Posterior vena cava (tissue), 2 donors: ENCODE measurements around the gene MEP1A. TPM values are rescaled to one million over a fixed set of nuclear protein-coding genes. Genes with fewer than 3 reads are reported as not detected.
"Not testable (repeated sequence)": the region's sequence is repeated elsewhere in the genome, so short reads cannot be mapped to it uniquely, and the experiment has no call there.

Experiments used
- DNase-seq: peaks from one replicate; pipeline ENCODE4 v3.0.0-alpha.2; 2020; ENCODE audit warnings: low spot score
- intact Hi-C, 2 donors: fragments of 100-400 bp; cut with DNase I; formaldehyde crosslinking; loops; one replicate each; pipeline versions ENCODE4 v1.14.1 to v1.14.2; 2022 to 2023
- total RNA-seq, 2 donors: library from RNA; stranded (reverse); fragmentation: NEBNext Ultra II Directional; extraction: Animal tissue kit (Norgen Biotek cat#: 25700); gene quantifications; one replicate each; pipeline ENCODE4 v1.2.1, GENCODE V29; 2021
- donor health status: DM: yes; HTN: yes; CAD: no.
- donor health status: DM: yes; HTN: yes; CAD: no.

Gene MEP1A
- total RNA-seq, 2 donors from 2014 or later = not detected

DNA sequence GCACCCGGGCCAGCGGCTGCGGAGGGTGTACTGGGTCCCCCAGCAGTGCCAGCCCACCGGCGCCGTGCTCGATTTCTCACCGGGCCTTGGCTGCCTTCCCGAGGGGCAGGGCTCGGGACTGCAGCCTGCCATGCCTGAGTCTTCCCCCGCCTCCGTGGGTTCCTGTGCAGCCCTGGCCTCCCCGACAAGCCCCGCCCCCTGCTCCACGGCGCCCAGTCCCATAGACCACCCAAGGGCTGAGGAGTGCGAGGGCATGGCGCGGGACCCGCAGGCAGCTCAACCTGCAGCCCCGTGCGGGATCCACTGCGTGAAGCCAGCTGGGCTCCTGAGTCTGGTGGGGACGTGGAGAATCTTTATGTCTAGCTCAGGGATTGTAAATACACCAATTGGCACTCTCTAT, 18.5 kb upstream of the MEP1A start:
- intact Hi-C loops, DNase-seq: not testable (repeated sequence)

GRCh38 chr6:46776070-46776712, 17.0 kb upstream of the MEP1A start:
- intact Hi-C loops = no loop called here
- DNase-seq = no peak

DNA sequence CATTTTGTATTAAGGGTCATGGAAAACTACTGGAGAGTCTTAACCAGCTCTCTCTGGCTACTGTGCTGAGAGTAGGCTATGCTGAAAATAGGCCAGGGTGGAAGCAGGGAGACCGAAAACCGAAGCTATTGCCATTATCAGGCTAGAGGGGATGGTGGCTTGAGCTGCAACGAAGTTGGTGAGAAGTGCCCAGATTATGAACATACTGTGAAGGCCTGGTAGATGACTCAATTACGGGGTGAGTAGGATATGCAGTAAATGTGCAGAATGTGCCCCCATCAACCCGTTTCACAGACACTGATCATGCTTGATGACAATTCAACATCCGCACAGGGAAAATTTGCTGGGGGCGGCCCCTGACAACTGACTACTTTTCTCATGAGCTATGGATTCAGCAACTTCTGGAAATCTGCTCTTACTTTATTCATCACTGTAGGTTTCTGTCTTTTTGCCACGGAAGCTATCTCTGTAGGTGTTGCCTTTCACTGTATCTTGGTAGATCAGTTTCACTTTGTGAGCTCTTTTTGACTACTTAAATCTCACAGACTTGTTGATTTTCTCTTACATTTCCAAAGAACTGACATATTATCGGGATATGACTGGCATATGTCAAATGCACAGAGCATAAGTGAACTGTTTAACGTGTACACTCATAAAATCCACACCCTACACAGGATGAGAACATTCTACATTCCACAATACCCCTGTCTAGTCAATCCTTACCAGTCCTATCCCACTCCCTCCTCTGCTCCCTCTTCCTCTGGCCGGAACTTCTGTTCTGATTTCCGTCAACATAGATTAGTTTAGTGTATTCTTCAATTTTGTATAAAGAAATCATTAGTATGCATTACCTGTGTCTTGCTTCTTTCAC, 15.5 kb upstream of the MEP1A start:
- DNase-seq = no peak
- intact Hi-C loops = no loop called here

GRCh38 chr6:46781478-46782378, 11.5 kb upstream of the MEP1A start:
- intact Hi-C loops = no loop called here
- no peak for DNase-seq

- intact Hi-C loops = no loop called here
- no peak for DNase-seq
These were observed 8.7 kb upstream of the MEP1A start for GRCh38 chr6:46784535-46784934.

DNA sequence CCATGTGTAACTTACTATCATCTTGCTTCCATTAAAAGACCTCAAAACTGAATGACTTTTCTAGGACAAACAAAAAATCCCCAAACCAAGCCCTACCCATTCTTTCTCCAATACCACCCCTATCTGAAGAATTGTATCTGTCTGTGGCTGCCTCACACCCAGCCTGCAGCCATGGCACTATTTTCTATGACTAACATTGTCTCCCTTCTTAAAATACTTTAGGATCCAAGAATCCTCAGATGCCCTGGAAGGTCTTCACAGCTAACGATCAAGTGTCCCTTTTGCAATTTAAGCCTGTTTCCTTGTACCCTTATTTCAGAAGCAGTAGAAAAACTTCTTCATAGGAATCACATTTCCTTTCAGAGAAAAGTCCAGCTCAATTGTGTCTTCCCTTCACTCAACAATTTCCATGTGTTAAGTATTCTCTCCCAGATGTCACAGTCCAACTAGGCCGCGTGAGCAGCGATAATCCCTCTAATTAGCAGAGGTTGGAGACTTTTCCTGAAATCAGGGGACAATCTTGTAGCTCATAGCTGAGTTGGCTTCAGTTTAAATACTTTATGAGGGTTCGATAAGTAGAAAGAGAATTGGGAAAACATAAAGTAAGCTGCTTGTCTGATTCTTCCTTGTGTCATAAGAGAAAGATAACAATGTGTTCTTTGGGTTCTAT, 5.2 kb upstream of the MEP1A start:
- no peak for DNase-seq
- intact Hi-C loops = no loop called here

DNA sequence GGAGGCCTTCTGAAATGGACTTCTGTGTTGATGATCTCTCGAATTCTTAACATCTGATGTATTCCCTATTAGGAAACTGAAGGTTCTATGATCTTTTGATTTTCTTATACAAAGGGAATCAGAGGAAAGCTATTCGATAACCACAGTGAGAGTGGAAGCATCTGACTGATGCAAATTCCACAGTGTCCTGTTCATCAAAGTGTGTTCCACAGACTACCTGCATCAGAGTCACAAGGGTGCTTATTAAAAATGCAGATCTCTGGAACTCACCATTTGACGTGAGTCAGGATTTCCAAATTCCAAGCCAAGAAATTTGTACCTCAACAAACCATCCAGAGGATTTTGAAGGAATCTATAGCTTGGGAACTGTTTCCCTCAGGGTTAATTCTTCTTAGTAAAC, 4.4 kb upstream of the MEP1A start:
- no peak for DNase-seq
- intact Hi-C loops = no loop called here

GRCh38 chr6:46789434-46790354, 3.5 kb upstream of the MEP1A start:
- intact Hi-C loops = no loop called here
- DNase-seq = no peak

GRCh38 chr6:46790355-46790874, 2.8 kb upstream of the MEP1A start:
- DNase-seq = no peak
- intact Hi-C loops = no loop called here

GRCh38 chr6:46792635-46793034, 554 bp upstream of the MEP1A start:
- intact Hi-C loops = no loop called here
- DNase-seq = no peak

- intact Hi-C loops = no loop called here
These were observed 879 bp downstream of the MEP1A start for GRCh38 chr6:46794068-46794467.

DNA sequence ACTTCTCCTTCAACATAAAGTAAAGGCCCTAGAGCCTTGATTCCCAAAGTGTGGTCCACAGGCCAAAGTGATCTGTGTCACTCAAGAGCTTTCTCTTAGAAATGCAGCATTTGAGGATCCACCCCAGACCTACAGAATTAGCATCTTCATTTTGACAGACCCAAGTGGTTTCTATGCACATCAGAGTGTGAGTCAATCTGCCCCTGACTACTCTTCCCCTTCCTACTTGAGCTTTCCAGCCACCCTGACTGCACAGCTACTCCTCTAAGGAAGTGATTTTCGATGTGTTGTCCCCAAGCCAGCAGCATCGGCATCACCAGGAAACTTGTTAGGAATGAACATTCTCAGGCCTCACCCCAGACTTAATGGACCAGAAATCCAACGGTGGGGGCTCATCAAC, 2.6 kb downstream of the MEP1A start:
- no peak for DNase-seq

More at GRCh38 chr6:46794068-46794467, 879 bp downstream of the MEP1A start:
- DNase-seq = no peak

GRCh38 chr6:46796848-46797580, 3.8 kb downstream of the MEP1A start:
- DNase-seq = no peak
- intact Hi-C loops = no loop called here

More for the DNA sequence above, 2.6 kb downstream of the MEP1A start:
- intact Hi-C loops = no loop called here

DNA sequence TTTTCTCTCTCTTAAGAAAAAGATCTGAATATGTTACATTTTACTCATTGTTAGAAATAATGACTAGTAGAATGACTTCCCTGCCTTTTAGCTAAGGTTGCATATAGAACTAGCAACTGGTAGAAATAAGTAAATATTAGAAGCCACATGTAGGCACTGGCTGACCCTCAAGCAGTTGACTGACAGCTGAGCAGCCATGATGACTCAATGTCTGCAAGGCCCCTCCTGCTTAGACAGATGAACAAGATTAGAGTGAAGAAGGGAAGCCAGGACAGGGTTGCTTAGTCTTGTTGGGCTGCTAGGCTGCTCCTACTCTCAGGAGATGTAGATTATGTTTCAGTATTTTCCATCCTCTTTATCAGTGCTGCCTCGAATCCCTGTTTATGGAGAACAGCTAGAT, 6.5 kb downstream of the MEP1A start:
- intact Hi-C loops = no loop called here
- no peak for DNase-seq

- DNase-seq = no peak
- intact Hi-C loops = no loop called here
These were observed 15.6 kb downstream of the MEP1A start for GRCh38 chr6:46808806-46809205.

GRCh38 chr6:46815130-46815529, 21.9 kb downstream of the MEP1A start:
- intact Hi-C loops = no loop called here
- DNase-seq = peak; percentile 58

- peak; percentile 50 for DNase-seq
- intact Hi-C loops = no loop called here
These were observed 23.4 kb downstream of the MEP1A start for GRCh38 chr6:46816626-46817025.
